RWPE1 (cell line): ENCODE data around the gene KCNQ1.

ENCODE experiments used
- CTCF ChIA-PET: fragments of 350-600 bp; sonication (Branson Sonifier 250); formaldehyde crosslinking; extraction: SDS; loops from one replicate; lab custom pipeline; 2021; lab: Yijun Ruan, JAX
- POLR2A ChIA-PET: fragments of 400-600 bp; formaldehyde crosslinking; extraction: SDS; loops from one replicate; lab custom pipeline; 2020; ENCODE audit warnings: antibody characterized with exemption; ENCODE audit not compliant: low non-redundant PET; lab: Yijun Ruan, JAX
- DNase-seq: peaks from one replicate; pipeline ENCODE4 v3.0.0; 2012; ENCODE audit warnings: low spot score
- H3K27ac ChIP-seq: fragments of 450-650 bp; 2 replicates; pipeline ENCODE4 v1.5.1; 2017
- CTCF ChIP-seq: fragments of 450-650 bp; conservative IDR thresholded peaks from 2 replicates; pipeline ENCODE4 v1.5.1; 2017; ENCODE audit warnings: low read depth, mild to moderate bottlenecking

KCNQ1 gene

GRCh38 chr11:2448661-2449547 is 4.1 kb downstream of the KCNQ1 start:
- ChIA-PET CTCF (no interaction called here), POLR2A (no interaction called here)
- TF ChIP-seq CTCF = no peak
- DNase-seq = no peak
- no peak overlapping the region for H3K27ac ChIP-seq

- no peak for TF ChIP-seq CTCF
- ChIA-PET CTCF (no interaction called here), POLR2A (interaction anchor here (0.7 kb wide), 1 partner anchor 9 kb away, joined by 3 read pairs; no protein-coding TSS in a partner anchor)
- no peak overlapping the region for H3K27ac ChIP-seq
- no peak for DNase-seq
Observed at GRCh38 chr11:2449548-2450320, 4.9 kb downstream of the KCNQ1 start.

- CTCF ChIA-PET = no interaction called here
Observed at GRCh38 chr11:2450321-2451041, 5.7 kb downstream of the KCNQ1 start.

GRCh38 chr11:2451336-2451735 is 6.5 kb downstream of the KCNQ1 start:
- ChIA-PET CTCF (interaction anchor here (0.6 kb wide), 1 partner anchor 441 kb away, joined by 4 read pairs; no protein-coding TSS in a partner anchor), POLR2A (no interaction called here)
- no peak for TF ChIP-seq CTCF

More at GRCh38 chr11:2450321-2451041, 5.7 kb downstream of the KCNQ1 start:
- no peak overlapping the region for H3K27ac ChIP-seq
- no peak for TF ChIP-seq CTCF
- POLR2A ChIA-PET = interaction anchor here (0.7 kb wide), 1 partner anchor 9 kb away, joined by 3 read pairs; no protein-coding TSS in a partner anchor
- DNase-seq = no peak

GRCh38 chr11:2451916-2452315 is 7.1 kb downstream of the KCNQ1 start:
- POLR2A ChIA-PET = no interaction called here
- CTCF ChIA-PET = interaction anchor here (0.6 to 1.2 kb wide), 2 partner anchors 80 to 441 kb away, joined by 4 to 8 read pairs; no protein-coding TSS in a partner anchor
- TF ChIP-seq CTCF = no peak

More at GRCh38 chr11:2451336-2451735, 6.5 kb downstream of the KCNQ1 start:
- DNase-seq = no peak
- H3K27ac ChIP-seq = no peak overlapping the region

More at GRCh38 chr11:2451916-2452315, 7.1 kb downstream of the KCNQ1 start:
- no peak for DNase-seq
- no peak overlapping the region for H3K27ac ChIP-seq
